Breast epithelium (tissue), 3 donors: ENCODE data around the gene NDUFB5.

Experiments
- CTCF ChIP-seq, 3 donors: fragments of 450-650 bp; IDR thresholded peaks; one replicate each; pipeline ENCODE4 v1.5.1; 2016 to 2017; ENCODE audit warnings: antibody characterized with exemption in 3 of 3, mild to moderate bottlenecking in 3 of 3, moderate library complexity in 3 of 3
- POLR2A ChIP-seq: fragments of 450-650 bp; IDR thresholded peaks from one replicate; pipeline ENCODE4 v1.6.1; 2016; ENCODE audit warnings: antibody characterized with exemption, mild to moderate bottlenecking, moderate library complexity
- POLR2AphosphoS5 ChIP-seq, 3 donors: sonication (generic); formaldehyde crosslinking; IDR thresholded peaks; one replicate each; pipeline ENCODE4 v1.6.1; 2017; ENCODE audit warnings: antibody characterized with exemption in 3 of 3

DNA sequence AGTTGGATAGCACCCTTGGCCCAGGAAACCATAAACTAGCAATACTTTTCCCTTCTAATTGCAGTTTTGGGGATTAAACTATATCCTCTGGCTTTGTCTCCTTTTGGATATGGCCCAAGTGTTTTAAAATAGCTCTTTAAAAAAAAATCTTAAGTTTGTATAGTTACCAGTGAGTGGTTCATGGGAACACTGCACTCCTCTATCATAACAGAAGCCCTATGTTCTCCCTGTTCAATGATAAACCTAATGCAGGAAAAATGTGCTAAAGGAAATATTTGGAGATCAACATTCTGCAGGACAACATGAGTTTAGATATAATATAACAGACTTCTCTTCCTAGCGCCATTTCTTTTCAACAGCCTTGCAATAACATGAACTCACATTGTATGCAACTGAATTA, 13.3 kb upstream of the NDUFB5 start:
- TF ChIP-seq CTCF (IDR thresholded peaks at IDR 0.05) (no peak), POLR2A (no peak), POLR2AphosphoS5 (IDR thresholded peaks at IDR 0.05) (no peak)
